HL-60 (cell line): ENCODE measurements around the gene EPS8.

Experiments
- DNase-seq, 2 experiments: peaks; one replicate each; pipeline ENCODE4 v3.0.0-alpha.2; 2010 to 2020; ENCODE audit warnings: low read depth in 1 of 2, low spot score in 1 of 2
- H3K27ac ChIP-seq: fragments of 250-450 bp; sonication (Bioruptor Pico); replicated peaks from 2 replicates; pipeline ENCODE4 v1.5.1; 2020; ENCODE audit warnings: mild to moderate bottlenecking, moderate library complexity
- H3K27me3 ChIP-seq: fragments of 250-450 bp; sonication (Bioruptor Pico); 2 replicates; pipeline ENCODE4 v1.5.1; 2021; ENCODE audit warnings: mild to moderate bottlenecking, moderate library complexity; ENCODE audit not compliant: insufficient read depth, poor library complexity, severe bottlenecking
- H3K4me3 ChIP-seq: replicated peaks from 2 replicates; pipeline ENCODE4 v1.5.1; 2011; ENCODE audit warnings: mild to moderate bottlenecking, control low read depth, low read length; ENCODE audit not compliant: insufficient read depth
- CTCF ChIP-seq: IDR thresholded peaks from one replicate; pipeline ENCODE4 v1.5.1; 2011; ENCODE audit warnings: low read length, control low read depth, inconsistent platforms; ENCODE audit not compliant: insufficient read depth
- GABPA ChIP-seq: IDR thresholded peaks from 2 replicates; pipeline ENCODE4 v1.6.1; 2012; ENCODE audit warnings: low read depth
- POLR2AphosphoS5 ChIP-seq: IDR thresholded peaks from 2 replicates; pipeline ENCODE4 v1.6.1; 2012; ENCODE audit warnings: low read depth
- REST ChIP-seq: IDR thresholded peaks from 2 replicates; pipeline ENCODE4 v1.6.1; 2012; ENCODE audit warnings: low read depth; ENCODE audit not compliant: insufficient replicate concordance
- SPI1 ChIP-seq: IDR thresholded peaks from 2 replicates; pipeline ENCODE4 v1.6.1; 2012; ENCODE audit warnings: low read depth, mild to moderate bottlenecking, borderline replicate concordance

EPS8 gene

GRCh38 chr12:15700595-15700994 lies 88.6 kb downstream of the EPS8 start:
- TF ChIP-seq SPI1 (peak; percentile 30; the same call in 1 of the 2 replicates), POLR2AphosphoS5 (no peak), REST (no peak), GABPA (no peak)
- DNase-seq: peak in 1 of 2 experiments; percentile 28
- Histone ChIP-seq H3K27ac (no peak overlapping the region), H3K27me3 (no peaks in the 10 kb centered on the region), H3K4me3 (no peak overlapping the region)

- no peak overlapping the region for H3K27ac ChIP-seq
- no peaks in the 10 kb centered on the region for H3K27me3 ChIP-seq
- TF ChIP-seq GABPA (no peak), POLR2AphosphoS5 (no peak), CTCF (no peak), REST (no peak), SPI1 (no peak)
- no peak for DNase-seq
- no peak overlapping the region for H3K4me3 ChIP-seq
These were observed 89.3 kb downstream of the EPS8 start for GRCh38 chr12:15699886-15700285.

GRCh38 chr12:15698377-15698871 lies 90.8 kb downstream of the EPS8 start:
- Histone ChIP-seq H3K4me3 (no peak overlapping the region), H3K27me3 (no peaks in the 10 kb centered on the region), H3K27ac (no peak overlapping the region)
- no peak for DNase-seq
- TF ChIP-seq POLR2AphosphoS5: no peak
- no peak for TF ChIP-seq REST
- TF ChIP-seq SPI1: no peak
- no peak for TF ChIP-seq CTCF
- TF ChIP-seq GABPA: no peak
